ENCODE results near the gene KPNA1.

DNA sequence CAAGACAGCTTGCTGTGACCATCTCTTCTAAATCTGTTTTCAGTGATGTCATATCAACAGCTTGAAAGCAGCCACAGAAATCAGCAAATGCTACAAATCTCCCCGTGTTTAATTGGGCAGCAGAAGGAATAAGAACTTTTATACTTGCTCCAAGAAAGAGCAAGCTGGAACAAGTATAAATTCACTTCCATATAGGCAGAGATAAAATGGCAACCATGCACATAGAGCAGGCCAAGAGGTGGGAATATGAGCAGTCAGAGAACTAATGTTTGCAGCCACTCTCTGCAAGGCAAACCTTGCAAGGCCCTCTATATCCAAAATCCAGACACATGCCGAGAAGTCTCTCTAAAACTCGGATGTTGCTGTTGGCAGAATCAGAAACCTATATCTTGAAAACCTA lies 33.3 kb upstream of the KPNA1 start:
- TF ChIP-seq EZH2 (IDR thresholded peaks at IDR 0.05; ENCODE audit: insufficient read depth, poor library complexity, severe bottlenecking) (no peak), EZH2phosphoT487 (IDR thresholded peaks at IDR 0.05; ENCODE audit: insufficient read depth, low read depth) (no peak)

All from GM23248 (cell line).